Neutrophil (primary cell): ENCODE results near the gene ZBTB7B.

Source experiments
- H3K27ac ChIP-seq: fragments of 200-600 bp; sonication (generic); 2 replicates; pipeline ENCODE4 v1.5.1; 2016; ENCODE audit warnings: mild to moderate bottlenecking, moderate library complexity
- H3K27me3 ChIP-seq: fragments of 200-600 bp; sonication (generic); 2 replicates; pipeline ENCODE4 v1.6.0; 2016; ENCODE audit warnings: mild to moderate bottlenecking
- H3K36me3 ChIP-seq: fragments of 200-600 bp; sonication (generic); 2 replicates; pipeline ENCODE4 v1.5.1; 2017
- H3K4me1 ChIP-seq, 2 experiments: fragments of 200-600 bp in 1 of 2; sonication (generic) in 1 of 2; 1 replicate in 1 of 2; 2 replicates in 1 of 2; pipeline versions ENCODE4 v1.5.1 to v1.6.1; 2013 to 2016; ENCODE audit warnings: low read depth in 1 of 2, low read length in 1 of 2, mild to moderate bottlenecking in 1 of 2, moderate library complexity in 1 of 2; ENCODE audit not compliant: control insufficient read depth in 1 of 2, insufficient read depth in 1 of 2
- H3K4me3 ChIP-seq, 2 experiments: fragments of 200-600 bp in 1 of 2; sonication (generic) in 1 of 2; 1 replicate in 1 of 2; 2 replicates in 1 of 2; pipeline ENCODE4 v1.5.1; 2013 to 2016; ENCODE audit warnings: low read depth in 1 of 2, low read length in 1 of 2, mild to moderate bottlenecking in 1 of 2, moderate library complexity in 1 of 2
- H3K9me3 ChIP-seq: fragments of 200-600 bp; sonication (generic); 2 replicates; pipeline ENCODE4 v1.5.1; 2016
- TF ChIP-seq, protein P1 (sequence below): fragments of 200-600 bp; sonication (generic); IDR thresholded peaks from 2 replicates; pipeline ENCODE4 v1.5.1; 2016; ENCODE audit warnings: antibody characterized with exemption

ZBTB7B gene

DNA sequence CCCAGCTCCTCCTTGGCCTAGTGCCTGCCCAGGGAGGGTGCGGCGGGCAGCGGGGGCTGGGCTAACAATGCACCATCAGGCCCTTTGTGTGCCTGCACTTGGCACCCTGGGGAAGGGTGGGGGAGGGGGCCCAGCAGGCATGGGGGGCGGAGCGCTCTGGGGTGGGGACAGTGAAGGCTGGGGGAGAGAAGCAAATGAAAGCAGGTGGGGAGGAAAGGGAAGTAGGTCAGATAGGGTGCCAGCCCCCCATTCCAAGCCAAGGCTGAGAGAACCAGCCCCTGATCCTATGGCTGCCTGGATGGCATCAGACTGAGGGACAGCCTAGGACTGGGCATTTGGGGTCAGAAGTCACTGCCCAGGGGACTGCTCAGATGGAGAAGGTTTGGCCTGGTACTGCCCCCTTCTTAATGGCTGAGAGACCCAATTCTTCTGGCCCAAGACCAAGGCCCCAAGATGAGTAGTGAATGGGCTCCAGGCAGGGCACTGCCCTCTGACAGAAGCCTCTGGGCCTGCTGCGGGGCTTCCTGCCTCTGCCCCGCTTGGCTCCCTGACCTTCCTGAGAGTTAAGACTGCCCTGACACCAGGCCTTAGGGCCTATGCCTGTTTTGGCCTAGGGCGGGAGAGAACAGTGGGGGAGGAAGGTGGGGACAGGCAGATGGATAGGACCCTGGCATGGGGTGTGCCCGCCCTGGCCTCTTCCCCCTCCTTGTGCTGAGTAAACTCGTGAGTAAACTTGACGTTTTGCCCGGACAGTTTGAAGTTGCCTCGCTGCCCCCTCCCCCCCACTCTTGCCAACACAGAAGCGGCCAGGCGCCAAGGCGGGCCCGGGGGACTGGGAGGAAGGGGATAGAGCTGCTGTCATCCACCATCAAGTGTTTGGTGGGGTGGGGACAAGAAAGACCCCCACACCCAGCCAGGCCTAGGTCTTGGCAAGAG is 2.7 kb downstream of the ZBTB7B start:
- Histone ChIP-seq H3K4me3 (peak overlapping the region; percentile 85 to 100), H3K27ac (peak overlapping the region; percentile 97), H3K4me1 (peaks cover 68 to 79% of the 10 kb centered on the region in 2 experiments)

DNA sequence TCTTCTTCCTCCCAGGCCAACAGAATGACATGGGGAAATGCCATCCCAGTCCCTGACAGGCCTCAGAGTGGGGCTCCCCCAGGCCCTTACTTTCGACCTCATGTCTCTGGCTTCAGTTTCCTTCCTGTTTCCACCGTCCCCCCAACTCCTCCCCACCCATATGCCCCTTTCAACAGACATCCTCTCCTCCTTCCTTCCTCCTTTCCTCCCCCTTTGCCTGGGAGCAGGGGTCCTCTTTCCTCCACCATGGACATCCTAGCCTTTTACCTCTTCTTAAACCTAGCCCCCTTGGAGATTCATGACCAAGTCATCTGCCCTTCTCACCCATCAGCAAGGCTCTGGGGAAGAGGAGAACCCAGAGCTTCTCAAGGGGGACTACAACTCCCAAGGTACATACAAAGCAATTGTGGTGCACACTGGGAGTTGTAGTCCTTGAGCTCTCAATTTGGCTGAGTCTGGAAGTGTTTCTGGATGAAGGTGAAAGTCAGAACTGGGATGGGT is 4.0 kb downstream of the ZBTB7B start:
- H3K9me3 ChIP-seq = no peaks in the 10 kb centered on the region
- H3K27me3 ChIP-seq = no peaks in the 10 kb centered on the region
- TF ChIP-seq, protein P1, sequence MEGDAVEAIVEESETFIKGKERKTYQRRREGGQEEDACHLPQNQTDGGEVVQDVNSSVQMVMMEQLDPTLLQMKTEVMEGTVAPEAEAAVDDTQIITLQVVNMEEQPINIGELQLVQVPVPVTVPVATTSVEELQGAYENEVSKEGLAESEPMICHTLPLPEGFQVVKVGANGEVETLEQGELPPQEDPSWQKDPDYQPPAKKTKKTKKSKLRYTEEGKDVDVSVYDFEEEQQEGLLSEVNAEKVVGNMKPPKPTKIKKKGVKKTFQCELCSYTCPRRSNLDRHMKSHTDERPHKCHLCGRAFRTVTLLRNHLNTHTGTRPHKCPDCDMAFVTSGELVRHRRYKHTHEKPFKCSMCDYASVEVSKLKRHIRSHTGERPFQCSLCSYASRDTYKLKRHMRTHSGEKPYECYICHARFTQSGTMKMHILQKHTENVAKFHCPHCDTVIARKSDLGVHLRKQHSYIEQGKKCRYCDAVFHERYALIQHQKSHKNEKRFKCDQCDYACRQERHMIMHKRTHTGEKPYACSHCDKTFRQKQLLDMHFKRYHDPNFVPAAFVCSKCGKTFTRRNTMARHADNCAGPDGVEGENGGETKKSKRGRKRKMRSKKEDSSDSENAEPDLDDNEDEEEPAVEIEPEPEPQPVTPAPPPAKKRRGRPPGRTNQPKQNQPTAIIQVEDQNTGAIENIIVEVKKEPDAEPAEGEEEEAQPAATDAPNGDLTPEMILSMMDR = no peak
- peaks cover 9% of the 10 kb centered on the region for H3K36me3 ChIP-seq
- H3K27ac ChIP-seq = peak overlapping the region; percentile 97
- H3K4me3 ChIP-seq = peak overlapping the region; percentile 85 to 95
- H3K4me1 ChIP-seq = peaks cover 74 to 80% of the 10 kb centered on the region in 2 experiments

More for the DNA sequence above, 2.7 kb downstream of the ZBTB7B start:
- H3K36me3 ChIP-seq = no peaks in the 10 kb centered on the region
- H3K9me3 ChIP-seq = no peaks in the 10 kb centered on the region
- H3K27me3 ChIP-seq = no peaks in the 10 kb centered on the region
- TF ChIP-seq, protein P1 = no peak

DNA sequence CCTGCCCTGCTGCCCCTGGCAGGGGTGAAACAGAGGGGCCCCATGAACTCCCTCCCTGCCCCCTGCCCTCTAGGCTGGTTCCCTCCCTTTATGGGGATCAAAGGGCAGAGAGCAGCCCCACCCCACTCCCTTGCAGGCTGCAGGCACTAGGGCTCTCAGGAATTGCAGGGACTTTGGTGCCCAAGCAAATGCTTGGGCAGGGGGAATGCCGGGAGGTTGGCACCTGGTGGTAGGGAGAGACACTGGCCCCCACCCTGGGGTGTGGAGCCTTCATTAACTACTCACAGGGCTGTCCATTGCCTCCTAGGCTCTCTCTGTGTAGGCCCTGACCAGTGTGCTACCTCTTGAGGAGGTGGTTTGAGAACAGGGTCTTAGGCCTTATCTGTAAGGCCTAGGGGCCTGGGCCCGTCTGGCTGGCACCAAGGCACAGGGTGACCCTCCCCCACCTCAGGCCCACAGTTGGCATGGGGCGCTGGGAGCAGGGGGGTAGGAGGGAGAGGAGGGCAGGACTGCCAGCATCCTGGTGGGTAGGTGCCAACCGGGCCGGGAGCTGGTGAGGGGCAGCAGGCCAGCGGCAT is 4.7 kb downstream of the ZBTB7B start:
- TF ChIP-seq, protein P1 = no peak
- Histone ChIP-seq H3K27me3 (no peaks in the 10 kb centered on the region), H3K4me3 (peak overlapping the region; percentile 85 to 95), H3K9me3 (no peaks in the 10 kb centered on the region), H3K4me1 (peaks cover 81 to 87% of the 10 kb centered on the region in 2 experiments), H3K27ac (peak overlapping the region; percentile 97), H3K36me3 (peaks cover 16% of the 10 kb centered on the region)

DNA sequence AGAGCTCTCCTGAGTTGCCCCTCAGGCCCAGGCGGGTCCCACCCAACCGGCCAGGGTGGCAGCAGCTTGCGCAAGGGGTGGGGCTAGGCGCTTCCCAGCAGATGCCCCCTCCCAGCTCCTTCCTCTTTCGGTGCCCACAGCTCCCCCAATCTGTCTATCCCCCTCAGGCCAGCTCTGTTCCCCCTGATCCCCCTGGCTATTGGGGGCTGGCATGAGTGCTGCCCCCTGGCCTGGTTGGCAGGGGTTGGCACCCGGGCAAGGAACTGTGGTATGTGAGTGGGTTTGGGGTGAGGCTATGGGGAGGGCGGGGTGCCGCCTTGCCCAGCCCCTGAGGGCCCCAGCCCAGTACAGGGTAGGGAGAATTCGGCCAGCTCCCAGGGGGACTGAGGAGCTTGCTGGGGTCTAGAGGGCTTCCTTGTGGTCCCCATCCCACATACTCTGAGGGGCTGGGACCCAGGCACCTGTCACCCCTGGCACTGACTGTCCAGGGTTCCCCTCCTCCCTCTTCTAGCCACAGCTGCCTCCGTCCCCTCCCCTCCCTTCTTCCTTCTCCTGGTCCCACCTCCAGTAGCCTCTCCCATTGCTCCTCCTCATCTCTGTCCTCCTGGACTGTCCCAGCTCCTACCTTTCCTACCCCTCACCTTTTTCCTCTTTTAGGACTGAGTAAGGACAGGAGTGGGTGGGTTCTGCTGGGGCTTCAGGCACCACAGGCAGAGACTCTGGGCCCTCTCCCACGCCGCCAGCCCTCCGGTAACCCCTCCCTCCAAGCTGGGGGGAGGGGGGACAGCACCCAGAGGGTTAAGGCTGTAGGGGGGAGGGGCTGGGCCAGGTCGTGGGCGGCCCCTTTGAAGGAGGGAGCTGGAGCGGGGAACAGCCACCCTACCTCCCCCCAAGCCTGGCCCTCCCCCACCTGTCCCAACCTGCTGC is 5.7 kb downstream of the ZBTB7B start:
- Histone ChIP-seq H3K36me3 (peaks cover 21% of the 10 kb centered on the region), H3K27ac (peak overlapping the region; percentile 97), H3K9me3 (no peaks in the 10 kb centered on the region), H3K4me1 (peaks cover 90 to 97% of the 10 kb centered on the region in 2 experiments), H3K27me3 (no peaks in the 10 kb centered on the region), H3K4me3 (peak overlapping the region; percentile 85 to 95)
- TF ChIP-seq, protein P1 = peak; percentile 20

DNA sequence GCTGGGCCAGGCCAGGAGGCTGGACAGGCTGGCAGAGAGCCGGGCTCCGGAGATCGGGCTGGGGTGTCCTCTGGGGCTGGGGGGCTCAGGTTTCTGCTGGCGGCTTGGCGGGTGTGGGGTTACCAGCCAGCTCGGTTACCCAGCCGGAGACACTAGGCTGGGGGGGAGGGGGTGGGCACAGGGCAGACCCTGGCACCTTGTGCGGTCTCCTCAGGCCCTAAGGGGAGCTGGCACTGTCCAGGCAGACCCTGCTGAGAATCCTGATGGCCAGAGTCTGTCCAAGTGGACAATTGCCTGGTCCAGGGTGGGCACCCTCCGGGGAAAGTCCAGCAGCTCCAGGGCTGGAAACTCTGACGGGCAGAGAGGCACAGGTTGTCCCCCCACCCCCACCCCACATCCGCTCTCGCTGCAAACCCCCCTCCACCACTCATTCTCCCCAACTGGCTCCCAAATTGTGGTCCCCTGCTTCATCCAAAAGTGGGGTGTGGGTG is 6.7 kb downstream of the ZBTB7B start:
- H3K27me3 ChIP-seq = no peaks in the 10 kb centered on the region
- H3K4me3 ChIP-seq = peak overlapping the region; percentile 85 to 95
- TF ChIP-seq, protein P1 = no peak
- peaks cover 97 to 100% of the 10 kb centered on the region in 2 experiments for H3K4me1 ChIP-seq
- H3K27ac ChIP-seq = peak overlapping the region; percentile 97
- peaks cover 31% of the 10 kb centered on the region for H3K36me3 ChIP-seq
- H3K9me3 ChIP-seq = no peaks in the 10 kb centered on the region
